SKM-1 (cell line): ENCODE results near the gene TRIO.

Experiments used
- DNase-seq: peaks from one replicate; lab custom pipeline; 2025; ENCODE audit not compliant: unreplicated experiment; lab: John Stamatoyannopoulos, UW

The TRIO gene

DNA sequence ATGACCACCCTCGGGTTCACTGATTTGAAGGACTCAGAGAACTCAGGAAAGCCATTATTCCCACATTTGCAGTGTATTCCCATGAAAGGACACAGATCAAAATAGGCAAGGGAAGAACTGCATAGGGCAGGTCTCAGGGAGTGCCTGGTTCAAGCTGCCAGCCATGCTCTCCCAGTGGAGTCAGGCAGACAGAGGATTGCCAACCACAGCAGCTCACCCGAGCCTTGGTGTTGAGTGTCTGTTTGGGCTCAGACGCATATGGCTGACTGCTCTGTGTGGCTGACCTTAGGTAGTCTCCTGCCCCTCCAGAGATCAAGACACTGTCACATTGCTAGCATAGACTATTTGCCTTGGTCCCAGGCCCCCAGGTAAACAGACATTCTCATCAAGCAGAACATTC is 322.6 kb downstream of the TRIO start:
- DNase-seq, result no peak

DNA sequence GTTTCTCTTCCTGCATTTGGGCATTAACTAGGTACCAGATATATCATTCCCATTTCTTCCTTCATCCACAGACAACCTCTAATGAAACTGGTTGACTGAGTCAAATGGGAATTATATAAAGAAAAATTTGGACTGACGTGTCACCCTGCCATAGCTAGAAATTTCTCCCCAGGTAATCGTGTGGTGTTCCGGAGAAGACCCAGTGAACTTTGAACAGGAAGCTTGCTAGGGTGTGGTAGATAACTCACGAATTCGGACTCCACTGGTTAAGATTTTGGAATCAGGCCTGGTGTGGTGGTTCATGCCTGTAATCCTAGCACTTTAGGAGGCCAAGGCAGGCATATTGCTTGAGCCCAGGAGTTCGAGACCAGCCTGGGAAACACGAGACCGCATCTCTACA is 324.1 kb downstream of the TRIO start:
- no peak for DNase-seq

DNA sequence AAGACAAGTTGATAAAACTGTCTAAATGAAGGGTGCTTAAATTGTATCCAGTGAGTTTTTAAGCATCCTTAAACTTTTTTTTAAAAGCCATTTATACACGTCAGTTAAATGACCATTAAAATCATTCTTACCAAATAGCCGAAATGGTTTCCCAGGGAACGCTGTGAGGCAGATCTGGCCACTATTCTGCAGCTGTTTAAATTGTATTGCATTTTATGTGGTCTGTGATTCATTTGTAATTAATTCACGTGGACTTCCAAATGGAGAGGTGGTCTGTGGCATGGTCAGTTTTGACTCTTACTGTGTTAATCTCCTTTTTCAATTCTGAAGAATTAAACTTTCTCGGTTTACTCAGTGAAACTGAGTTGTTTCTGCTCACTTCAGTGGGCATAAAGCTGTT is 324.7 kb downstream of the TRIO start:
- DNase-seq, result no peak

DNA sequence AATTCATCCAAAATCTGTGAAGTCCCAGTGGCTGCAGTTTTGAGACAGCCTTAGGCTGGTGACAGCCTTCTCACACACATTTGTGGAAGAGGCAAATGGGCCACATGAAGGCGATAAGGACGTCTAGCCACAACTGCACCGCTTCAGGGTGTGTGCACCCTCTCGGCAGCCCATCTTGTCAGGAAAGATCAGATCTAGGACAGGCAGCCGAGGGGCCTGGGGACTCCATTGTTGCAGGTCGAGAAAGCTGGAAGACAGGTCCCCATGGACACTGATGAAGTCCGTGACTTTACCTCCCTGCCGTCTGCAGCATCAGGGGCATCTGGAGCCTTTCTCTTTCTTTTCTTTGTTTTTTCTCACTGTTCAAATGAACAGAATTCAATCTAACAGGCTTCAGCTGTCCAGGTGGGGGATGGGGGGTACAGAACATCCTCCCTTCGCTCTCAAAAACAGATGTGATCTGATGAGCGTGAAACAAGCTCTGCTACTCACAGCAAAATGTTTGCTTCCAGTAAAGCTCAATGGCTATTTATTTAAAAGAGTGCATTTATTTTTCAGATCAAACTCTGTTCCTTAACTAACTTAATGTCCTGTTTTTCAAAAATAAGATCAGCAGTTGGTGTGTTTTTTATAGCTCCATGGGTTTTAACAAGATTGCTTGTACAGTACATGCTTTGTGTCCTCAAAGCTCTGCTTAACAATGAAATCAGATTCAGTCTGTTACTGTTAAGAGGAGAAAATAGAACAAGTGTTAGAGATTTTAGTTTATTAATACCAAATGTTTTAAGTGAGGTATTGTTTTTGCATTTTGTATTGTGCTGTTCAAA is 326.6 kb downstream of the TRIO start:
- no peak for DNase-seq

DNA sequence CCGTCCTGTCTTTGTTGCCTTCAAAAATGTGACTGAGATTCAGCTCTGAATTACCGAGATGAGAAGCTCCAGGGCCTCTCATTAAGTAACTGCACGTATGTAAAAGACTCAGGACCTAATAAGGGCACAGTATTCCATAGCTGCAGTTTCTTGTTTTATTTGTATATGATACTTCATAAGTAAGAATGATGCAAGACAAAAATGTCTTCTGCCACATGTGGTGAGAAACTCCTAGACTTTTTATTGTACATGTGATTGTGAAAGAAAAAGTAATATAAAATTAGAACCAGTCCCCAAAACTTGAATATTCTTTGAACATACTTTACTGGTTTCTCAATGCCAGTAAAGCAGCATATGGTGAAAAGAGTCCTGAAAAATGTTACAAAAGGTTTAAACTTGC is 328.4 kb downstream of the TRIO start:
- DNase-seq, result no peak

DNA sequence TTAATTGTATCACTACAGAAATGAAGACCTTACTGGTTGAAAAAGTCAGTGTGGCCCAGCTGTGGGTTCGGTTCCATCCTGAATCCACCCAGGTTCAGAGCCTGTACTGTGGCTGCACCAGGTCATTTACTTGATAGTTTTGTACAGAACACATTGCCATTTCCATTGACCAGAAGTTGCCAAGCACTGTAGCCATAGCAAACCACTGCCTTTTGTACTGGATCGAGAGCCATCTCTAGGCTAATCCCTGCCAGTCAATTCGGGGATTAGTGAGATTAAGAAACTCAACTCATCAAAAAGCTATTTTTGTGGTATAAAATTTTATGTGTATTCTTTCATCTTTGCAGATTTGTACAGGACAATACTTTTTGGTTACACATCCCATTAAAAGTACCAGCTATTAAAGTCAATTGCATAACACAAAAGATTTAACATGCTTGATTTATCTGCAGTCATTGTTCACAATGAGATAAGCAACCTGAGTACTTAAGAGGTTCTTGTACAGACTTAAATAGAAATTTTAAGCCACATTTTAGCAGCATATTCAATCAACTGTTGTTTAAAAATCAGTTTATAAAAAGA is 329.9 kb downstream of the TRIO start:
- no peak for DNase-seq

DNA sequence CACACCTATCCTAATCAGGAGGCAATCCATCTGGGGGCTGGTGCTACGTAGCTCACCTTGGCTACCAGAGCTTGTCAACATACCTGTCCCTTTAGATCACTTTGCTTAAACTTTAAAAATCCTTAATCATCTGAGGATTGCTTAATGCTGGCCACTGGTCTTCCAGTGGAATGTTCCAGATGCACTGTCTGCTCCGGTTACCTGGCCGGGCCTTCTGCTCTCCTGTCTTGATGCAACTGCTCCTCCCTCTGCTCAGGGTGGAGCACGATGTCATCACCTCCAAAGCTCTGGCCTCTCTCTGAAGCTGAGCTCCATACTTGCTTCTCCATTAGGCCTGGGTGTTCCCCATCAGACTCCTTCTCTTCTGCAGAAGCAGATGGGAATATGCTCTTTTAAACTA is 331.9 kb downstream of the TRIO start:
- no peak for DNase-seq

DNA sequence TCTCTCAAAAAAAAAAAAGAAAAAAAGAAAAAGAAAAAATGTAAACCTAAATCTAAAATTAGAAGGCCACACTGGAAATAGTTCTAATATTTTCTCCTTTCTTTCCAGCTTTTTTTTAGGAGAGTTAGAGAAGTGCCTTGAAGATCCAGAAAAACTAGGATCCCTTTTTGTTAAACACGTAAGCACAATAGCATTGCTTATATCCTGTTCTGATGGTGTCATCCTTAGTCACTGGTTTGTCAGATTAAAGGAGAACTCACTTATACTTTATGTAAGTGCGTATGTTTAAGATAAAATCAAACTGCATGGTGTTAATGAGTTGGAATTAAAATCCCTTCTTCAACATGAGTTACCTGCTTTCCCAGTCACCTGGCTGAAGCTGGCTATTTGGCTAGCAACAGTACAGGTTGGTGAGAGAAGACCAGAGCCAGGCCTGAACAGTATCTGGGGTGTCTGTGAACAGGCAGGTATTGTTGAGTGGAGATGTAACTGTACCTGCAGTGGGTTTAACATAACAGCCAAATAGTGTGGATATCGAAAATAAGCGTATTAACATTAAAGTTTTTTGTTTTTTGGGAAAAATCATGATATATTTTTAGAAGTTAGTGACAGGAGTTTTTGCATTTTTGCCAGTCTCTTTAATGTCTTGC is 333.8 kb downstream of the TRIO start:
- DNase-seq, result no peak

DNA sequence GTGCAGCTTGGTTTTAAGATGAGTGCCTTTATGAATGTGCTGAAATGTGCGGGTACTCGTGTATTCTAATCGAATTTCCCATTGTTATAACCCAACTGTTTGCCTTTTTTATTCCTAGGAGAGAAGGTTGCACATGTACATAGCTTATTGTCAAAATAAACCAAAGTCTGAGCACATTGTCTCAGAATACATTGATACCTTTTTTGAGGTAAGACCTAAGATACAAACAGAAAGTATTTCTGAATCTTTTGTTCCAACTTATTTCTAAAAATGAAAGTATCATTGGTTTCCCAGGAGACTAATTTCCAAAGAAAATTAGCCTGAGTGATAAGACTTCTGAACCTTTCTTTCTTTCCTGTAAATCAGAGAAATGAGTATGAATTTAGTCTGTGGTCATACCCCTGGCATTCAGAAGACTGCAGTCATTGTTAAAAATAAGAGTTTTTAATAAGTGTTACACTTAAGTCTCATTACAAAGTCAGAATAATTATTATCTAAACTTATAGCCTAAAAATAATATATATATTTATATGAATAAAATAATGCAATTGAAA is 336.1 kb downstream of the TRIO start:
- DNase-seq, result no peak

DNA sequence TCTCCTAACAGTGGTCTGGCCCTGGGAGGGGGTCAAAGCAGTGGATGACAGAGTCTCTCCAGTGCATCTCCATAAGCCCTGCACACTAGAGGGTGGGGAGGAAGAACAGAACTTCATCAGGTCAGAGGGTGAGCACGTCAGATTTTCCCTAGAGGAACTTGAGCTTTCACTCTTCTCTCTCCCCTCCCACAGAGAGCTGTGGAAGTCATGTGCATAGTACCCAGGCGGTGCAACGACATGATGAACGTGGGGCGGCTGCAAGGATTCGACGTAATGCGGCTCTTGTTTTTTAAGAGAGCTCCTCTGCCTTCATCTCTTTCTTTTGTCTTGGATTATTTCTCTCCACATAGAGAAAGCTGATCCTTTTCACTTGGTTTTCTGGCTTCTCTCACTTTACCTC is 338.2 kb downstream of the TRIO start:
- DNase-seq, result no peak

DNA sequence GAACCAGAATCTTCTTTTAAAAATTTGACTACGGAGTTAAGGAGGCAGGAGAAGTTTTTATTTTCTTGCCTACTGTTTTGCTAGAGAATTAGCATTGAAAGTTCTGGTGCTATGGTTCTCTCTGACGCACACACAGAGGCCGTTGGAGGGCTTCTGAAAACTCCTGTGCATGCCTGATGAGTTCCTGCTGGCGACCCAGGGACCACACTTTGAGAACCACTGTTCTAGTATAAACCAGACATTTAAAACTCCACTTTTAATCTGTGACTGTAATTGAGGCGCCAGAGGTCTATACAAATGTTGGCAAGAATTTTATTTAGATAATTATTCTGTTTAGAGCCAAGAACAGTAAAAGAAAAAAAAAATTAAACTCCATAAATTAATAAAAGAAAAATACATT is 338.9 kb downstream of the TRIO start:
- no peak for DNase-seq

DNA sequence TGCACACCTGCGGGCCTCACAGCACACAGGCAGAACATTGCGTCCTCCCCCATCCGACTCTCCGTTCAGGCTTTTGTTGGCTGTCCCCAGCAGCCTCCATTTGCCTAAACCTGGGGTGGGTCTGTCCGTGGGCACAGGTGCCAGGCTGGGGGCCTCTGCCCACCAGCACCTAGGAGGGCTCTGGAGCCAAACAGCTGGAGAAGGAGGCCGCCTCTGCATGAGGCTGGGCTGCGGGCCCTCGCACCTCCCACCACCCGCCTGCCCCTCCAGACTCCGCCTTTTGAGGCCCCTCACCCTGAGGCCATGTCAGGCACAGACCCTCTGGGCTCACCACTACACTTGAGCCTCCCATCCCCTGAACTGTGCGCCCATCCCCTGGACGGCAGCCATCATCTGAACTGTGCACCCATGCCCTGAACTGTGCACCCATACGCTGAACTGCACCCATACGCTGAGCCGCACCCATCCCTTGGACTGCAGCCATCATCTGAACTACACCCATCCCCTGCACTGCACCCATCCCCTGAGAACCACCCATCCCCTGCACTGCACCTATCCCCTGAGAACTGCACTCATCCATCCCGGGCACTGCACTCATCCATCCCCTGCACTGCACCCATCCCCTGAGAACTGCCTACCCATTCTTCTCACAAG is 340.5 kb downstream of the TRIO start:
- no peak for DNase-seq

DNA sequence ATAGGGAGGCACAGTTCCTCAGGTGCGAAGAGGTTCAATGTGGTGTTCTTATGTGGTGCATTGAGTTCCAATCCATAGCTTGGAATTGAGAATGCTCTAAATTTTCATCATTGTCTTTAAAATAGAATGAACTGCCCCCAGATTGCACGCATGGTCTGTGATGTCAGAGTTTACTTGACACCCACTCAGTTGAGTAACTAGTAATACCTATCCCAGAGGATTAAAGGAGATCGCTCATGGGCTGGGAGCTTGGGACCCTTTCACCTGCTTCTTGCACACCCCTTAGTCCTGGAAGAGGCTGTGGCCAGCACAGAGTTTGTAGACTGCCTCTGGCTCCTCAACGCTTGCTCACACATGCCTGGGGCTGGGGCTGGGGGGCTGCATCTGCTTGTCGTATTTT is 343.3 kb downstream of the TRIO start:
- DNase-seq, result no peak

DNA sequence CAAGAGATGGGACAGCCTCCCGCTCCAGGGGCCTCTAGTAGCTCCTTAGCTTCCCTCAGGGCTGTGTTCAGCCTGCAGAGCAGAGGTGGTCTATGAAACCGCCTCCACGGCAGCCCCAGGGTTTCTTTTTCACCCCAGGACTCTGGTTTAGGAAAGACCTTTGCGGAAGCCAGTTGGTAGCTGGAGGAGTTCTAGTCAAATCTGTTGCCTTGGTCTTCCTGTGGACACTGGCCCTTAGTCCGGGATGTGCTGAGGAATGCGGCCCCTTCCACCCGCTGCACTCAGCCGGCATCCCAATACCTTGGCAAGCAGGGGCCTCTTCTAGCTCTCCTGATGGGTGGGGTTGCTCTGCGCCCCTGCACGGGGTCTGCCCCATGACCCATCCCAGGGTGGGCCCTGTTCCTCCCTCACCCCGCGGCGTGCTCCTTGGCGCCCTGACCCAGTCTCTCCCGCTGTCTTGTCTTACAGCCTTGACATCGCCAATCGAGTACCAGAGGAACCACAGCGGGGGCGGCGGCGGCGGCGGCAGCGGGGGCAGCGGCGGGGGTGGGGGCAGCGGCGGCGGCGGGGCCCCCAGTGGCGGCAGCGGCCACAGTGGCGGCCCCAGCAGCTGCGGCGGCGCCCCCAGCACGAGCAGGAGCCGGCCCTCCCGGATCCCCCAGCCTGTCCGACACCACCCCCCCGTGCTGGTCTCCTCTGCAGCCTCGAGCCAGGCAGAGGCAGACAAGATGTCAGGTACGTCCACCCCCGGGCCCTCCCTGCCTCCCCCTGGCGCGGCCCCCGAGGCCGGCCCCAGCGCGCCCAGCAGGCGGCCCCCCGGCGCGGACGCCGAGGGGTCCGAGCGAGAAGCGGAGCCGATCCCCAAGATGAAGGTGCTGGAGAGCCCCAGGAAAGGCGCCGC is 344.1 kb downstream of the TRIO start:
- no peak for DNase-seq

DNA sequence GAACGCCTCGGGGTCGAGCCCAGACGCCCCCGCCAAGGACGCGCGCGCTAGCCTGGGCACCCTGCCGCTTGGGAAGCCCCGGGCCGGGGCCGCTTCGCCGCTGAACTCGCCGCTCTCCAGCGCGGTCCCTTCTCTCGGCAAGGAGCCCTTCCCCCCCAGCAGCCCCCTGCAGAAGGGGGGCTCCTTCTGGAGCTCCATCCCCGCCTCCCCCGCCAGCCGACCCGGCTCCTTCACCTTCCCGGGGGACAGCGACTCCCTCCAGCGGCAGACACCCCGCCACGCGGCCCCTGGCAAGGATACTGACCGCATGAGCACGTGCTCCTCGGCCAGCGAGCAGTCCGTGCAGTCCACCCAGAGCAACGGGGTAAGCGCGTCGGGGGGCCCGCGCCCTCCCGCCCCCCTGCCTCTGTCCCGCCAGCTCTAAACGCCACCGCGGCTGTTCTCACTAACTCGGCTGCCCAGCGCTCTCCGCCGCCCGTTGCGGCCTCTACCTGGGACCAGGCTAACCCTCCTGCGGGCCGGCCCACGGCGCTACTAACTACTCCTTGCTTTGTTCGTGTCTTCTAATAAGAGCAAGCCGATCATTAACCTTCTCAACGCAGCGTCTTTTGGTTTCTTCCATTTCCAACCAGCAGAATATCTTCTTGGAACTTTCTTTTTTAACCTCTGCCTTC is 344.9 kb downstream of the TRIO start:
- DNase-seq, result no peak

DNA sequence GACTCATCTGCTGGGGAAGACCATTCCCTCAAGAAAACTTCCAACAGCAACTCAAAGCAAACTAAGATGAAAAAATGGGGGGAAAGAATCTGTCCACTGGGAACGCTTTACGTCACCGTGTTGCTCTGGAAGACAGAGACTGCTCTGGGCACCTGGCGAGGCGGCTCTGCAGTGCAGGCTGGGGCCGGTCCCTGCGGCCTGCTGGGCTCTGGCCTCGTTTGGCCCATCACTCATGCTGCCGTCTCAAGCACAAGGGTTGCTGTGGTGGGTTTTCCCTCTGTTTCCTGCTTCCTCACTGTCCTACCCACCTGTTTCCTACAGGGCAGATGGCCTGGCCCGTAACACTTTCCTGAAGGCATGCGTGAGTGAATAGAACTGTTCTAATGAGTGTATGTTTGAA is 345.6 kb downstream of the TRIO start:
- DNase-seq, result no peak

DNA sequence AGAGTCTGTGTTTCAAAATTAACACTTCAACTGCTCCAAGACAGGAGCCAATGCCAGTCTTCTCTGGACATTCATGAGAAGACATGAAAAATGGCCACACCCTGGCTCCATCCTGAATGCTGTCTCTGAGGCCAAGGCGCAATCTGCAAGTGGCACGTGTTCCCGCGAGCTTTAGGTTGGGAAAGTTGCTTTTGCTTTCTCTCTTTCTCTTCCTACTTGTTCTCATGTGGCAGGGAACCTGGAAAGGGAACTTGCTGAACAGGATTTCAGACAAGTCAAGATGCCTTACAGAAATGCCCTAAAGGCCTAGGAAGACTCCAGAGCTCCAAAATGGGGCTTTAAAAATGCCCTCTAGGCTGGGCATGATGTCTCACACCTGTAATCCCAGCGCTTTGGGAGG is 346.5 kb downstream of the TRIO start:
- DNase-seq, result no peak

DNA sequence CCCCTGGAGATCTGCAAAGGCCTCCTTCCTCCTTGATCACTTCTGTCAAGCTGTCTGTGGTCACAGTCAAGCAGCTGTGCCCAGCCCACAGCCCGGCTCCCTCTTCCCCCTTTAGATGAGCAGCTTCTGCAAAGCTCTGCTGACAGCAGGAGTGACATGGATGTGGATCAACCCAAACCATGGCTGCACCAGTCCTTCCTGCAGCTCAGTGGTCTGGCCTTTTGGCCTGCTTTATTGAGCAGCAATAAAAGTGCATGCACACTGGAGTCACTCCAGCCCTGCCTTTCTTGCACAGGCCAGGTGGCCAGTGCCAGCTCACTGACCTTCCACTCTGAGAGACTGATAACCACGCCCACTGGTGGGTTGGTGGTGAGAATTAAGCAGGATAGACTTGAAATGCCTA is 347.2 kb downstream of the TRIO start:
- no peak for DNase-seq

DNA sequence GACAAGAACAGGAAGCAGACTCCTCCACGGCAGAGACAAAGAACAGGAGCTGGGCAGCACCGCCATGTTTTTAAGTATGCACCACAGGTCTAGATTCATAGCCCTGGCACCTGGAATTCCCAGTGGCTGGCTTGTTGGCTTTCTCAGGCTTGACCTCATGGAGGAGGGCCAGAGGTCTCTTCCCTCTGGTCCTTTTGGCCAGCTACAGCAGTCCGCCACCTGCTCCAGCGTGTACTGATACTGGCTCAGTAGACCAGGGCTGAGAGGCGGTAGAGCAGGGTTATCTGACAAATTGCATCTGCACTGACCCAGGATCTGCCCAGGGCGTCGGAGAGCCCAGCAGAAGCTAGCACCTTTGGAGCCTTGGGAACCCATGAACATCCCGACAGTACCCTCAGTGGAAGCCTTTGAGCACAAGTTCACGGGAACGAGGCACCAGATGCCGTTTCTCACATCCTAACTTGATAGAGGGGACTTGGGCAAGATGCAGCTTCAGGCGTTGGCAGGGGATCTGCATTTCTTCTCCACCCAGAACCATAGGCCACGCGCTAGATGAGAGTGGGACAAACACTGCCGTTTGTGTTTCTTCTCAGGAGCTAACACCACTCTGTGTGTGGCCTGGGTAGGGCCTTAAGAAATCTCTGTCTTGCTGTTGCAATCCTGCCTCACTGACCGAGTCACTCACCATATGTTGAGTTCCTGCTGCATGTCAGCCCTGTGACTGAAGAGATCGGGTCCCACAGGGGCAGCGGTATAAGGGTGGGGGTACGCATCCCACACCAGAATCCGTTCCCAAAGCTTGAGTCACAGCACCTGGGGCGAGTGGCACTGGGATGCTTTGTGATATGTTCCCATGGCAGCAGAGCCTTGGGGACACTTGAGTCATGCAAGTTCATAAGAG is 348.1 kb downstream of the TRIO start:
- no peak for DNase-seq
